ENCODE results near the gene ARL5A.

ARL5A gene

GRCh38 chr2:151789055-151789834, 39.0 kb downstream of the ARL5A start:
- DNase-seq (ENCODE audit: insufficient read length, low spot score) (no peak), FAIRE-seq (peak; percentile 58)
- no peak for TF ChIP-seq POU2F2 (IDR thresholded peaks at IDR 0.05; ENCODE audit: low read depth, low read length)
- TF ChIP-seq TAF1 (IDR thresholded peaks at IDR 0.05; ENCODE audit: low read depth, low read length), result no peak
- TF ChIP-seq POLR2AphosphoS5 (IDR thresholded peaks at IDR 0.05; ENCODE audit: low read depth, low read length), result no peak
- no peak for TF ChIP-seq POLR2A (IDR thresholded peaks at IDR 0.05; ENCODE audit: low read depth, low read length)
- TF ChIP-seq PAX5 (IDR thresholded peaks at IDR 0.05; ENCODE audit: insufficient read depth, low read length, severe bottlenecking), result no peak
- TF ChIP-seq SPI1 (IDR thresholded peaks at IDR 0.05; ENCODE audit: low read depth, low read length), result no peak

- FAIRE-seq, result no peak
- TF ChIP-seq POLR2AphosphoS5 (IDR thresholded peaks at IDR 0.05; ENCODE audit: low read depth, low read length), result no peak
- TF ChIP-seq POLR2A (IDR thresholded peaks at IDR 0.05; ENCODE audit: low read depth, low read length), result no peak
- no peak for TF ChIP-seq SPI1 (IDR thresholded peaks at IDR 0.05; ENCODE audit: low read depth, low read length)
- TF ChIP-seq TAF1 (IDR thresholded peaks at IDR 0.05; ENCODE audit: low read depth, low read length), result no peak
- no peak for TF ChIP-seq POU2F2 (IDR thresholded peaks at IDR 0.05; ENCODE audit: low read depth, low read length)
- no peak for TF ChIP-seq PAX5 (IDR thresholded peaks at IDR 0.05; ENCODE audit: insufficient read depth, low read length, severe bottlenecking)
- DNase-seq (ENCODE audit: insufficient read length, low spot score), result no peak
These were observed 41.7 kb downstream of the ARL5A start for GRCh38 chr2:151786483-151786882.

GRCh38 chr2:151786077-151786476, 42.1 kb downstream of the ARL5A start:
- DNase-seq (ENCODE audit: insufficient read length, low spot score) (no peak), FAIRE-seq (no peak)
- no peak for TF ChIP-seq SPI1 (IDR thresholded peaks at IDR 0.05; ENCODE audit: low read depth, low read length)
- no peak for TF ChIP-seq POLR2AphosphoS5 (IDR thresholded peaks at IDR 0.05; ENCODE audit: low read depth, low read length)
- TF ChIP-seq TAF1 (IDR thresholded peaks at IDR 0.05; ENCODE audit: low read depth, low read length), result no peak
- TF ChIP-seq POU2F2 (IDR thresholded peaks at IDR 0.05; ENCODE audit: low read depth, low read length), result no peak

GRCh38 chr2:151783133-151783520, 45.1 kb downstream of the ARL5A start:
- no peak for DNase-seq (ENCODE audit: insufficient read length, low spot score)
- no peak for TF ChIP-seq SPI1 (IDR thresholded peaks at IDR 0.05; ENCODE audit: low read depth, low read length)
- no peak for TF ChIP-seq PAX5 (IDR thresholded peaks at IDR 0.05; ENCODE audit: insufficient read depth, low read length, severe bottlenecking)
- TF ChIP-seq POU2F2 (IDR thresholded peaks at IDR 0.05; ENCODE audit: low read depth, low read length), result no peak
- no peak for TF ChIP-seq POLR2AphosphoS5 (IDR thresholded peaks at IDR 0.05; ENCODE audit: low read depth, low read length)
- no peak for FAIRE-seq

- DNase-seq (ENCODE audit: insufficient read length, low spot score), result no peak
- no peak for FAIRE-seq
- TF ChIP-seq POU2F2 (IDR thresholded peaks at IDR 0.05; ENCODE audit: low read depth, low read length) (no peak), POLR2A (IDR thresholded peaks at IDR 0.05; ENCODE audit: low read depth, low read length) (no peak), SPI1 (IDR thresholded peaks at IDR 0.05; ENCODE audit: low read depth, low read length) (no peak), PAX5 (IDR thresholded peaks at IDR 0.05; ENCODE audit: insufficient read depth, low read length, severe bottlenecking) (no peak), POLR2AphosphoS5 (IDR thresholded peaks at IDR 0.05; ENCODE audit: low read depth, low read length) (no peak)
These were observed 45.7 kb downstream of the ARL5A start for GRCh38 chr2:151782378-151783132.

GRCh38 chr2:151781642-151782041, 46.6 kb downstream of the ARL5A start:
- no peak for TF ChIP-seq POLR2AphosphoS5 (IDR thresholded peaks at IDR 0.05; ENCODE audit: low read depth, low read length)
- TF ChIP-seq PAX5 (IDR thresholded peaks at IDR 0.05; ENCODE audit: insufficient read depth, low read length, severe bottlenecking), result no peak
- no peak for TF ChIP-seq SPI1 (IDR thresholded peaks at IDR 0.05; ENCODE audit: low read depth, low read length)
- no peak for TF ChIP-seq POU2F2 (IDR thresholded peaks at IDR 0.05; ENCODE audit: low read depth, low read length)
- no peak for TF ChIP-seq POLR2A (IDR thresholded peaks at IDR 0.05; ENCODE audit: low read depth, low read length)
- TF ChIP-seq TAF1 (IDR thresholded peaks at IDR 0.05; ENCODE audit: low read depth, low read length), result no peak
- DNase-seq (ENCODE audit: insufficient read length, low spot score) (no peak), FAIRE-seq (no peak)

GRCh38 chr2:151780938-151781337, 47.3 kb downstream of the ARL5A start:
- DNase-seq (ENCODE audit: insufficient read length, low spot score) (no peak), FAIRE-seq (no peak)
- TF ChIP-seq POU2F2 (IDR thresholded peaks at IDR 0.05; ENCODE audit: low read depth, low read length) (no peak), TAF1 (IDR thresholded peaks at IDR 0.05; ENCODE audit: low read depth, low read length) (no peak), POLR2AphosphoS5 (IDR thresholded peaks at IDR 0.05; ENCODE audit: low read depth, low read length) (no peak), SPI1 (IDR thresholded peaks at IDR 0.05; ENCODE audit: low read depth, low read length) (no peak), PAX5 (IDR thresholded peaks at IDR 0.05; ENCODE audit: insufficient read depth, low read length, severe bottlenecking) (no peak), POLR2A (IDR thresholded peaks at IDR 0.05; ENCODE audit: low read depth, low read length) (no peak)

- no peak for FAIRE-seq
- DNase-seq (ENCODE audit: insufficient read length, low spot score), result no peak
- TF ChIP-seq POLR2A (IDR thresholded peaks at IDR 0.05; ENCODE audit: low read depth, low read length) (no peak), SPI1 (IDR thresholded peaks at IDR 0.05; ENCODE audit: low read depth, low read length) (no peak)
These were observed 50.3 kb downstream of the ARL5A start for GRCh38 chr2:151777935-151778334.

- no peak for FAIRE-seq
- TF ChIP-seq SPI1 (IDR thresholded peaks at IDR 0.05; ENCODE audit: low read depth, low read length) (no peak), PAX5 (IDR thresholded peaks at IDR 0.05; ENCODE audit: insufficient read depth, low read length, severe bottlenecking) (no peak), POLR2AphosphoS5 (IDR thresholded peaks at IDR 0.05; ENCODE audit: low read depth, low read length) (no peak), POLR2A (IDR thresholded peaks at IDR 0.05; ENCODE audit: low read depth, low read length) (no peak), POU2F2 (IDR thresholded peaks at IDR 0.05; ENCODE audit: low read depth, low read length) (no peak), TAF1 (IDR thresholded peaks at IDR 0.05; ENCODE audit: low read depth, low read length) (no peak)
- DNase-seq (ENCODE audit: insufficient read length, low spot score), result no peak
These were observed 50.7 kb downstream of the ARL5A start for GRCh38 chr2:151777487-151777886.

Measured in GM12891 (cell line).